Central memory CD4-positive, alpha-beta T cell (primary cell): ENCODE results near the gene MRGPRX4.
"Not testable (repeated sequence)": the region's sequence is repeated elsewhere in the genome, so short reads cannot be mapped to it uniquely, and the experiment has no call there.

Experiments used
- DNase-seq: peaks from one replicate; pipeline ENCODE4 v3.0.0; 2022
- total RNA-seq, 3 experiments: gene quantifications; one replicate each; lab custom pipeline; 2026; lab: John Stamatoyannopoulos, UW

MRGPRX4 gene
- 0 reads per million in 3 experiments for total RNA-seq

DNA sequence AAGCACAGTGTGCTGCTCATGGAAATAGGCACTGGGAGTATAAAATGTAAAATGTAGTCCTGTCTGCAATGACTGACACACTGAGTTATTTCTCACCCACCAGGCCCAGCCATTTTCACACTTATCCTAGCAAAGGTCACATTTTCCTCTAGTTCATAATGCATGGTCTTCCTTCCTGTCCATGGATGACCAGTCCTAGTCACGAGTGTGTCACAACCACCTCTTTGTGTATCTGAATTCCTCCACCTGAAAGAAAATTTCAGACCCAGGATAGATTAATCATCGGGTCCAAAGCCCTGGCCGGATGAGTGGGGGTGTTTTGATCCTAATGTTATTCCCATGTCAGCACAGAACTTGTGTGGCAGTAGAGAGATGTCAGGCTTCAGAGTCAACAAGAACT lies at the start of gene MRGPRX4:
TSS of gene MRGPRX4 (plus strand) at position 172 of the 400 bp plus-strand sequence. CDS start 420 bp downstream, outside the sequence.
- no peak for DNase-seq

DNA sequence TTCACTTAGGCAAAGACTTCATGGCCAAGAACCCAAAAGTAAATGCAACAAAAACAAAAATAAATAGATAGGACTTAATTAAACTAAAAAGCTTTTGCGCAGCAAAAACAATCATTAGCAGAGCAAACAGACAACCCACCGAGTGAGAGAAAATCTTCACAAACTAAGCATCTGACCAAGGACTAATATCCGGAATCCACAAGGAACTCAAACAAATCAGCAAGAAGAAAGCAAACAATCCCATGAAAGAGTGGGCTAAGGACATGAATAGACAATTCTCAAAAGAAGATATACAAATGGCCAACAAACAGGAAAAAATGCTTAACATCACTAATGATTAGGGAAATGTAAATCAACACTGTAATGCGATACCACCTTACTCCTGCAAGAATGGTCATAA lies 41.5 kb upstream of the MRGPRX4 start:
- DNase-seq, result not testable (repeated sequence)

DNA sequence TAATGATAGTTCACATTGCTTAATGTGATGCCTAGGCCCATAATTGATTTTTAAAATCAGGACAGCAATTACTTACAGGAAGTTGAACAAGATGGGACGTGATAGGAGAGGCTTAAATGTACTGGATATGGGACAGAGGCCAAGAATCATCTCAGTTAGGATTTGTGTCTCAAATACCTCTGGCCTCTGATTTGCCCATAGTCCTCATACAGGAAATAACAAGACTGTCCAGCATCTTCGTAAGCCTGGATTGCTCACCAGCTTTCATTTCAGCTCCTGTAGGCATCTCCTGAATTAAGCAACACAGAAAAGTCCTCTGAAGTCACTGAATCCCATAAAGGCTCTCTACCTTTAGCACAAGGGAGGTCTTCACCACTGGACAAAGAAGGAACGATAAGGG lies 40.3 kb upstream of the MRGPRX4 start, which contains the start of gene MRGPRX3:
TSS of gene MRGPRX3 (plus strand) at position 231 of the 400 bp plus-strand sequence. CDS start 4,632 bp downstream, outside the sequence.
- DNase-seq, result no peak

DNA sequence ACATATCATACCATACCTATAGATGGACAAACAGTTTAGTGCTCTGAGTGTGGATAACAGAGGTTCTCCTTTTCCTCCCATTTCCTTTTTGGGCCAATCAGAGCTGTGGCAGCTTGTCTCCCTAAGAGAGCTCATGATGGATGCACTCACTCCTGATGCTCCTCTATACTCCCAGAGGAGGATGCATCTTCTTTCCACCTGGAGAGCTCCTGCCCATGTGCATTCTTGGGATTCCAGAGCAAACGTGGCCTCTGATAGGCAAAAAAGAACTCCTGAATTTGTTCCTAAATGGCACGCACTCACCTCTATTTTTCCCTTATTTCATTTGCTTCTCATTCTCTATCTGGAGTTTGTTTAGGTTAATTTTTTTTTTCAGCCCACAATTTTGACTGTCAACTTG lies 37.3 kb upstream of the MRGPRX4 start:
- no peak for DNase-seq

DNA sequence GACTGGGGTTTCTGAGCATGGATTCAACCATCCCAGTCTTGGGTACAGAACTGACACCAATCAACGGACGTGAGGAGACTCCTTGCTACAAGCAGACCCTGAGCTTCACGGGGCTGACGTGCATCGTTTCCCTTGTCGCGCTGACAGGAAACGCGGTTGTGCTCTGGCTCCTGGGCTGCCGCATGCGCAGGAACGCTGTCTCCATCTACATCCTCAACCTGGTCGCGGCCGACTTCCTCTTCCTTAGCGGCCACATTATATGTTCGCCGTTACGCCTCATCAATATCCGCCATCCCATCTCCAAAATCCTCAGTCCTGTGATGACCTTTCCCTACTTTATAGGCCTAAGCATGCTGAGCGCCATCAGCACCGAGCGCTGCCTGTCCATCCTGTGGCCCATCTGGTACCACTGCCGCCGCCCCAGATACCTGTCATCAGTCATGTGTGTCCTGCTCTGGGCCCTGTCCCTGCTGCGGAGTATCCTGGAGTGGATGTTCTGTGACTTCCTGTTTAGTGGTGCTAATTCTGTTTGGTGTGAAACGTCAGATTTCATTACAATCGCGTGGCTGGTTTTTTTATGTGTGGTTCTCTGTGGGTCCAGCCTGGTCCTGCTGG lies 35.3 kb upstream of the MRGPRX4 start:
- no peak for DNase-seq

DNA sequence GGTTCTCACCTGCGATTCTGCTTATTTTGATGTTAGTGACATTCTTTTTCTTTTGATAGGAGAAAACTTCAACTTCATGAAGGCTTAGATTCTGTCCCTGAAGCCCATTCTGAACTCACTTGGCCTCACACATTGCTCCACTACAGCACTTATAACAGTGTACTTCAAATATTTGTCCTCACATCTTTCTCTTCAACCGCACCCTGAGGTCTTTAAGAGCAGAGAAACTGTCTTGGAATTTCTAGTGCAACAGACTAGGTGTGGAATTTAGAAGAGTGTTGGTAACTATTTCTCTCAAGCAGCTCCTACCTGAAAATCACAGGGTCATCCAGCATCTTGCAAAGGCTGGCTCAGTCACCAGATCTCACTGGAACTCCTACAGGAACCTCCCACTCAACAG lies 32.5 kb upstream of the MRGPRX4 start:
- DNase-seq, result no peak

DNA sequence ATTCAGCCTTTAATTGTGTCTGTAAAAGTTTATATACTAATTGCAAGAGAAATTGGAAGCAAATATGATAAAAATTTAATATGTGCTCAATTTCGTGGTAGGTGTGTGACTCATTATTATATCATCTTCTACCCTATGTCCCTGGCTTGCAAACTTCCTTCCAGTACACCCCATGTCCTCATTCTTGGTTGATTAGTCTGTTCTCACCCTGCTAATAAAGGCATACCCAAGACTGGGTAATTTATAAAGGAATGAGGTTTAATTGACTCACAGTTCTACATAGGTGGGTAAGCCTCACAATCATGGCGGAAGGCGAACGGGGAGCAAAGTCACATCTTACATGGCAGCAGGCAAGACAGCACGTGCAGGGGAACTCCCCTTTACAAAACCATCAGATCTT lies 28.4 kb upstream of the MRGPRX4 start:
- DNase-seq, result no peak

DNA sequence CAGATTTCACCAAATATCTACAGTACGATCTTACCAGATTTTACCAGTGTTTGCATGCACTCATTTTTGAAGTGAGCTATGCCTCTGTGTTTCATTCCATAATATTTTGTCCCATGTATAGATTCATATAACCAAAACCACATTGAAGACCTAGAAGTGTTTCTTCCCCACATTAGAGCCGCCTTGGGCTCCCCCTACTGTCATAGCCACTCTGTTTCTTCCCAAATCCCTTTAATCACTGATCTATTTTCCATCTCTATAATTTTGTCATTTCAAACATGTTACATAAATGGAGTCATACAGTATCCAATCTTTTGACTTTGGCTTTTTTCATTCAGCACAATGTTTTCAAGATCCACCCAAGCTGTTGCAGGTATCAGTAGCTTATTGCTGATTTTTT lies 27.6 kb upstream of the MRGPRX4 start:
- no peak for DNase-seq

DNA sequence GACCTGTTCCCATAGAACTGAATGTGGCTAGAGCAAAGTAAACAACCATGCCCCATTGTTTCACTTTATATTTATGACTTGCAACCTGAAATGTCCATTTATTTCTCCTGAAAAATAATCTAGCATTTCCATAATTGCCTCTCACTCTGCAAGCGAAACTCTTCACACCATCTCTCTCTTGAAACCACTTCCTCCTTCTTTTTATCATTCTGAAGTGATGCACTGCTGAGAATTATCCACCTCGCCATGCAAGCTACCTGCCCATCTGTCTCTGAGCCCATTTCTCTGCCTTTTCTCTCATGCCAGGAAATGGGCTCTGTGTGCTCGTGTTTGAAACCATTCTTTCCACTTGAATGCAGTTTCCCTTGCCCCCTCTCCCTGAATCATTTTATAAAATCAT lies 26.8 kb upstream of the MRGPRX4 start:
- DNase-seq, result no peak

DNA sequence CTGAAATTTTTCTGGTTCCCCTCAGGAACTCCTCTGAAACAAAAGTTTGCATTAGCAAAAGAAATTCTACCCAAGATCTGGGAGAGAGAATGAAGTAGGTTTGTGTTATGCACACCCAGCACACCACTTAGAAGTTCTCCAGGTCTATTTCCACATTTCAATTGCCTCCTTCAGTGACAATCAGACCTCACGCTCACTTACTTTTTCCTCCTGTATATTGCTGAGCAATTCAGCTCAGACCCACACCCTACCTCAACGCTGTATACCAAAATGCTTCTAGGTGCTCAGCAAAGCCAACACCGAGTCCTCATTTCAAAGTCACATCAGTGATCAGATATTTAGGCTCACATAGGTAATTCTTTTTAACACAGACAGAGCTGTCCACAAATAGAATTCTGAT lies 21.1 kb upstream of the MRGPRX4 start:
- DNase-seq, result no peak

DNA sequence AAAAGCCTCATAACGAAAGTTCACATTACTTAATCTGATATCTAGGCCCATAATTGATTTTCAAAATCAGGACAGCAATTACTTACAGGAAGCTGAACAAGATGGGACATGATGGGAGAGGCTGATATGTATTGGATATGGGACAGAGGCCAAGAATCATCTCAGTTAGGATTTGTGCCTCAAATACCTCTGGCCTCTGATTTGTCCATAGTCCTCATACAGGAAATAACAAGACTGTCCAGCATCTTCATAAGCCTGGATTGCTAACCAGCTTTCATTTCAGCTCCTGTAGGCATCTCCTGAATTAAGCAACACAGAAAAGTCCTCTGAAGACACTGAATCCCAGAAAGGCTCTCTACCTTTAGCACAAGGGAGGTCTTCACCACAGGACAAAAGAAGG lies 4.3 kb upstream of the MRGPRX4 start:
- no peak for DNase-seq

DNA sequence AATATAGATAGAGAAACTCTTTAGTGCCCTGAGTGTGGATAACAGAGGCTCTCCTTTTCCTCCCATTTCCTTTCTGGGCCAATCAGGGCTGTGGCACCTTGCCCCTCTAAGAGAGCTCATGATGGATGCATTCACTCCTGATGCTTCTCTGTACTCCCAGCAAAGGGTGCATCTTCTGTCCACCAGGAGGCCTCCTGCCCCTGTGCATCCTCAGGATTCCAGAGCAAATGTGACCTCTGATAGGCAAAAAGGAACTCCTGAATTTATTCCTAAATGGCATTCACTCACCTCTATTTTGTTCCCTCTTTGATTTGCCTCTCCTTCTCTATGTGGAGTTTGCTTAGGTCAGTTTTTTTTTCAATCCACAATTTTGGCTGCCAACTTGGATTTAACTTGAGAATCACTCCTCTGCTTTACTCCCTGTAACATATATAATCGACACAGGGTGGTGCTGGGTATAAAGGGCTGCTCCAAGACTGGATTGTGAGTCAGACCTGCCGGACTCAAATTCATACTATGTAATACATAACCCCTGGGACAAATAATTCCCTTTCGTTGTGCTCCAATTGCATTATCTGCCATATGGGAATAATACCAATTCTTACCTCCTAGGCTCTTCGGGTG lies 1.1 kb upstream of the MRGPRX4 start:
- no peak for DNase-seq

DNA sequence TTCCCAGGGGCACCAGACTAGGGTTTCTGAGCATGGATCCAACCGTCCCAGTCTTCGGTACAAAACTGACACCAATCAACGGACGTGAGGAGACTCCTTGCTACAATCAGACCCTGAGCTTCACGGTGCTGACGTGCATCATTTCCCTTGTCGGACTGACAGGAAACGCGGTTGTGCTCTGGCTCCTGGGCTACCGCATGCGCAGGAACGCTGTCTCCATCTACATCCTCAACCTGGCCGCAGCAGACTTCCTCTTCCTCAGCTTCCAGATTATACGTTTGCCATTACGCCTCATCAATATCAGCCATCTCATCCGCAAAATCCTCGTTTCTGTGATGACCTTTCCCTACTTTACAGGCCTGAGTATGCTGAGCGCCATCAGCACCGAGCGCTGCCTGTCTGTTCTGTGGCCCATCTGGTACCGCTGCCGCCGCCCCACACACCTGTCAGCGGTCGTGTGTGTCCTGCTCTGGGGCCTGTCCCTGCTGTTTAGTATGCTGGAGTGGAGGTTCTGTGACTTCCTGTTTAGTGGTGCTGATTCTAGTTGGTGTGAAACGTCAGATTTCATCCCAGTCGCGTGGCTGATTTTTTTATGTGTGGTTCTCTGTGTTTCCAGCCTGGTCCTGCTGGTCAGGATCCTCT lies 709 bp downstream of the MRGPRX4 start:
- no peak for DNase-seq

DNA sequence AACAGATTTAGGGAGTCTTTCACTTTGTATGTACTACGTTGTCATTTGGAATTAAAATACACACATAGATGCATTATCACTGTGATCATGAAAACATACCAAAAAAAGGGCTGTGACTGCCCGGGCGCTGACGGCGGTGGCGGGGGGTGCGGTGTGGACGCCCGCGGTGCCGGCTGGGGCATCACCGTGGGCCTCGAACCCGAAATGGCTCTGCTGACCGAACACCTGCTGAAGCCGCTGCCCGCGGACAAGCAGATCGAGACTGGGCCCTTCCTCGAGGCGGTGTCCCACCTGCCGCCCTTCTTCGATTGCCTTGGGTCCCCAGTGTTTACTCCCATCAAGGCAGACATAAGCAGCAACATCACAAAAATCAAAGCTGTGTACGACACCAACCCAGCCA lies 16.2 kb downstream of the MRGPRX4 start:
- no peak for DNase-seq

DNA sequence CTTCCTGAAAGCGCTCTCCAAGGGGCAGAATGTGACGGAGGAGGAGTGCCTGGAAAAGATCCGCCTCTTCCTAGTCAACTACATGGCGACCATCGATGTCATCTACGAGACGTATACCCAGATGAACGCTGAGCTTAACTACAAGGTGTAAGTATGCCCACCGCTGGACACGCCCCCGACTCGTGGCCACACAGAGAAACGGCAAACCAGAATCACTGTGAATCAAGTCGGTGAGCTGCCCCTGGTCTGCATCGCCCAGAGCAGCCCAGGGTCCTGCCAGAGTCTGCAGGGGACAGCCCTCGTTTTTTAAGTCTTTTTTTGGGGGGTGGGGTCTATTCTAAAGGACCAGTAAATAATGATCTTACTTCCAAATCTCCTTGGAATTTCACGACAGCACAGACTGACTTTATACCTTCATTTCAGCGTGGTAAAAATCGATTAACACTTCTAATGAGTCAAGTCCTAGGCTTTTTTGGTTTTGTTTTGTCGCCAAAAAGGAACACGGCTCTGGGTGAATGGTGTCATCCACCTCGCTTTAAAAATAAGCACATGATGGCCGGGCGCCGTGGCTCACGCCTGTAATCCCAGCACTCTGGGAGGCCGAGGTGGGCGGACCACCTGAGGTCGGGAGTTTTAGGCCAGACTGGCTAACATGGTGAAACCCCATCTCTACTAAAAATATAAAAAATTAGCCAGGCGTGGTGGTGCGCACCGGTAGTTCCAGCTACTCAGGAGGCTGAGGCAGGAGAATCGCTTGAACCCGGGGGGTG lies 17.0 kb downstream of the MRGPRX4 start:
- DNase-seq, result not testable (repeated sequence)

DNA sequence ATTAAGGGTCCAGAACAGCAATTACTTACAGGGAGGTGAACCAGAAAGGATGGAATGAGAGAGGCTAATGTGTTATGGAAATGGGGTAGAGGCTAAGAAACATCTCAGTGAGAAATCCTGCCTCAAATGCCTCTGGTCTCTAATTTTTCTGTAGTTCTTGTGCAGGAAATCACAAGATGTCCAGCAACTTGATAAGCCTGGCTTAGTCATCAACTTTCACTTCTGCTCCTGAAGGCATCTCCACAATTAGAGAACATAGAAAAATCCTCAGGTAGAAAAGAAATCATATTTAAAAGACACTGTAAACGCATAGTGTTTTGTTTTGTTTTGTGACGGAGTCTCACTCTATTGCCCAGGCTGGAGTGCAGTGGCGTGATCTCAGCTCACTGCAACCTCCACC lies 18.7 kb downstream of the MRGPRX4 start:
- no peak for DNase-seq

DNA sequence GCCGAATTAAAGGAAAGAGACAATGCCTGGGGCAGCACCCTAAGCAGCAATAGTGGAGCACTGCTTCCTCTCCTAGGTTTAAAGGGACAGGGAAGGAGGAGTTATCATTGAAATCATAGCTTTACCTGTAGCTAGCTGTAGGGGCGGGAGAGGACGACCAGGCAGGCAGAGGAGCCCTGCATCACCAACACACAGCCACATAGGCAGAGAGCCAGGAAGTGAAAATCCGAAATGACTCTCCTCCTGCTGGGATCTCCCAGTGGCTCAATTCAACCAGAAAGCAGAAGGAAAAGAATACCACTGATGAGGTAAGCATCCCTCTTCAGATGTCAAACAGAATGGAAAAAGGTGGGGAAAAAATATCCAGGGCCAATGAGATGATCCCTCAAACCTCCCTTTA lies 20.4 kb downstream of the MRGPRX4 start:
- DNase-seq, result no peak

DNA sequence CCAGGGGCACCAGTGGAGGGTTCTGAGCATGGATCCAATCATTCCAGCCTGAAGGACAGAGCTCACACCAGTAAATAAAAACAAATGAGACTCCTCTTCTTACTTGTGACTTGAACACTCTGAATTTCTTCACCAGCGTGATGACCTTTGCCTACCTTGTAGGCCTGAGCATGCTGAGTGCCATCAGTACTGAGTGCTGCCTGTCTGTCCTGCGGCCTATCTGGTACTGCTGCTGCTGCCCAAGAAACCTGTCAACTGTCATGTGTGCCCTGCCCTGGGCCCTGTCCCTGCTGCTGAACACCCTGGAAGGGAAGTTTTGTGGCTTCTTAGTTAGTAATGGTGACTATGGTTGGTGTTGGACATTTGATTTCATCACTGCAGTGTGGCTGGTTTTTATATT lies 23.9 kb downstream of the MRGPRX4 start:
- no peak for DNase-seq

DNA sequence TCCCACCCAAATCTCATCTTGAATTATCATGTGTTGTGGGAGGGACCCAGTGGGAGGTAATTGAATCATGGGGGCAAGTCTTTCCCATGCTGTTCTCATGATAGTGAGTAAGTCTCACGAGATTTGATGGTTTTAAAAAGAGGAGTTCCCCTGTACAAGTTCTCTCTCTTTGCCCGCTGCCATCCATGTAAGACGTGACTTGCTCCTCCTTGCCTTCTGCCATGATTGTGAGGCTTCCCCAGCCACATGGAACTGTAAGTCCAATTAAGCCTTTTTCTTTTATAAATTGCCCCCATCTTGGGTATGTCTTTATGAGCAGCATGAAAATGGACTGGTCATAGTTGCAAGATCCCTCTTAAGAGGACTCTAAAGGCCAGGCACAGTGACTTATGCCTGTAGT lies 25.1 kb downstream of the MRGPRX4 start:
- DNase-seq, result not testable (repeated sequence)

DNA sequence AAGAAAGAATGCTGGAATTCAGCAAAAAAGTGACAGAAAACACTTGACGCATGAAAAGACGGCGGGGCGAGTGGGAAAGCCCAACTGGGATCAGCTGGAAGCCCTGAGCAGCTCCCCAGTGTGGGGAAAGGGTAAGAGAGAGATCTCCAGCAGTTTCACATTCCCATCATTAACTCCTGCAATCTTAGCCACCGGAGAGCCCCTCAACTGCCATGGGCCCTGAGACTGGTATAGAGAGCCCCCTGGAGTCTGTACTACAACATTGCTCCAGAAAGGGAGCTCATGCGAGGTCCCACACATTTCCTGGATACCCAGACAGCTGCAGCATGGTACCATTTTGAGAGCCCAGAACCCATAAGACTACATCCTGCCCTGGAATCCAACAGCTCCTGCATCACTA lies 31.1 kb downstream of the MRGPRX4 start:
- DNase-seq, result no peak

DNA sequence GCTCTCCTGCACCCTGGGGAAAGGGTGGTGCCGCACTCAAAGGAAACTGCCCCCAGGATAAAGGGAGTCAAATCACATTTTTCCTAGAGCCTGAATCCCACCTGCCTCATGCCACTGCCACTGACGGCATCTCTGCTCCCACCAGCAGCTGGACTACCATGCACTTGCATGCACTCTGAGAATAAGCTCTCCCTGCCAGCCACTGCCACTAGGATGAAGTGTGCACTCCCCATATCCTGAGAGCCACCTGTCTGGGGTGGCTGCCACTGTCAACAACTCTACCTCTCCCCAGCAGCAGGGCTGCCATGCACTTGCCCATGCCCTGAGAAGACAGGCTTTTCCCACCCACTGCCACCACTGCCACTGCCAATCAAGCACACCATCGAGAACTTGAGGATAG lies 31.6 kb downstream of the MRGPRX4 start:
- no peak for DNase-seq

DNA sequence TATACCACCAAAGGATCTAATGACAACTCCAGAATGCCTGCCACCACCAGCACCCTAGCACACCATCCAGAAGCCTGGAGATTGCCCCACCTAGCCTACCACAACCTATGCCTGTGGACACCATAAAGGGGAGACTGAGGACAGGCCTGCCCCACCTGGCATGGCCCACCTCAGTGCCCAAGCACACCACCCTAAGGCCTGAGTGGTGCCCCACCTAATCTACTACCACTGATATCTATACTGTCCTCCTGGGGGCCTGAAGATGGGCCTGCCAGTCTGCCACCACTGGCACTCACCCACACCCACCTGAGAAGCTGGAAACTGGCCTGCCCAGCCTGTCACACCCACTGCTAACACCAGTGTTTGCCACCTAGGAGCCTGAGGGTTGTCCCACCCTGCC lies 32.1 kb downstream of the MRGPRX4 start:
- DNase-seq, result no peak

DNA sequence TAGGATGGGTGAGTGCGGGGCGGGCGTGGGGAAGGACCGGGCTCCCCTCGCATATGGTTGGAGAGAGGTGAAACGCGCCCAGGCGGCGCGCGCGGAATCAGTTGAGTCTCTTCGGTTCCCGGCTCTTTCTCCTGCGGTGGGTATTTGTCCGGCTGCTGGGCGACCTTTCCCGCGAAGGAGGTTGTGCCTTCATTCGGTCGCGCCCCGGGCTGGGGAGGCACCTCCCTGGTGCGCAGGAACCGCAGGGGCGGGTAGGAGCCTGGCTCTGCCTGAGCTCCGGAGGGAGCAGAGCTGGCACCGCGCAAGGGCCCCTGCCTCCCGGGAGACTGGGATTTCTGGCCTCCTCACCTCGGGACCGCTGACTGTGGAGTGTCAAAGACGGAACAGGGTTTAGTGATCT lies 36.4 kb downstream of the MRGPRX4 start:
- DNase-seq, result no peak
